H1 (cell line): ENCODE data around the gene RNF146. TPM values are rescaled to one million over a fixed set of nuclear protein-coding genes. Genes with fewer than 3 reads are reported as not detected.

ENCODE experiments used
- ATF2 ChIP-seq: IDR thresholded peaks from 2 replicates; pipeline ENCODE4 v1.6.1; 2012; ENCODE audit warnings: low read length, inconsistent platforms
- polyA plus RNA-seq, 7 experiments: library from polyadenylated mRNA; depleted of rRNA in 3 of 7; stranded (reverse) in 5 of 7; unstranded in 2 of 7; fragments of >200 nt in 5 of 7; fragments of 200-250 nt in 2 of 7; gene quantifications; 1 replicate in 5 of 7; 2 replicates in 1 of 7; 4 replicates in 1 of 7; pipeline versions ENCODE4 v1.2.1 to v1.2.3, GENCODE V29; 2011 to 2013; ENCODE audit warnings: missing spikeins in 2 of 7, mixed read lengths in 2 of 7
- total RNA-seq: library from RNA; stranded (reverse); fragmentation: NEBNext Ultra II Directional; extraction: Animal tissue kit (Norgen Biotek cat#: 25700); gene quantifications from 2 replicates; pipeline ENCODE4 v1.2.1, GENCODE V29; 2021
- TF ChIP-seq, protein P1 (sequence below): fragments of 300-600 bp; sonication (generic); IDR thresholded peaks from 2 replicates; pipeline ENCODE4 v1.7.1; 2012; ENCODE audit warnings: low read length, moderate library complexity, mild to moderate bottlenecking, inconsistent platforms; ENCODE audit not compliant: insufficient replicate concordance

RNF146 gene
- total and polyA plus RNA-seq, 2 of the 8 experiments (the other 6 are each of a cell fraction or from before 2014, with no cell fraction given): 16.1 to 30.8 TPM

DNA sequence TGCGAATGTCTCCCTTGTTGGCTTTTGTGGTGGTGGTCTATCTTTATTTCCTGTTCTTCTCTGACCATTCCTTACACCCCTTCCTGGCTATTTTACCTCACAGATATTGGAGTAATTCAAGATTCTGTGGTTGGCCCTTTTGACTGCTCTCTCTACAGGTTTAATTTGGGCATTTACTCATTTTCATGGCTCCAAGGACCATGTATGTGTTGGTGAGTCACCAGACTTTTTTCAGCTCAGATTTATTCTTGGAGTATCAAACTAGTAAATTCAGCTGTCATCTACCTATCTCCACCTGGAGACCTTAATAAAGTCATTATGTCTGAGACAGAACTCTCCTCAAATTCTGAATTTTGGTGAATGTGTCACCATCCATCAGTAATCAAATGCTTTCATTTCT is 15.5 kb downstream of the RNF146 start (continued):
- no peak for TF ChIP-seq ATF2
- TF ChIP-seq, protein P1, sequence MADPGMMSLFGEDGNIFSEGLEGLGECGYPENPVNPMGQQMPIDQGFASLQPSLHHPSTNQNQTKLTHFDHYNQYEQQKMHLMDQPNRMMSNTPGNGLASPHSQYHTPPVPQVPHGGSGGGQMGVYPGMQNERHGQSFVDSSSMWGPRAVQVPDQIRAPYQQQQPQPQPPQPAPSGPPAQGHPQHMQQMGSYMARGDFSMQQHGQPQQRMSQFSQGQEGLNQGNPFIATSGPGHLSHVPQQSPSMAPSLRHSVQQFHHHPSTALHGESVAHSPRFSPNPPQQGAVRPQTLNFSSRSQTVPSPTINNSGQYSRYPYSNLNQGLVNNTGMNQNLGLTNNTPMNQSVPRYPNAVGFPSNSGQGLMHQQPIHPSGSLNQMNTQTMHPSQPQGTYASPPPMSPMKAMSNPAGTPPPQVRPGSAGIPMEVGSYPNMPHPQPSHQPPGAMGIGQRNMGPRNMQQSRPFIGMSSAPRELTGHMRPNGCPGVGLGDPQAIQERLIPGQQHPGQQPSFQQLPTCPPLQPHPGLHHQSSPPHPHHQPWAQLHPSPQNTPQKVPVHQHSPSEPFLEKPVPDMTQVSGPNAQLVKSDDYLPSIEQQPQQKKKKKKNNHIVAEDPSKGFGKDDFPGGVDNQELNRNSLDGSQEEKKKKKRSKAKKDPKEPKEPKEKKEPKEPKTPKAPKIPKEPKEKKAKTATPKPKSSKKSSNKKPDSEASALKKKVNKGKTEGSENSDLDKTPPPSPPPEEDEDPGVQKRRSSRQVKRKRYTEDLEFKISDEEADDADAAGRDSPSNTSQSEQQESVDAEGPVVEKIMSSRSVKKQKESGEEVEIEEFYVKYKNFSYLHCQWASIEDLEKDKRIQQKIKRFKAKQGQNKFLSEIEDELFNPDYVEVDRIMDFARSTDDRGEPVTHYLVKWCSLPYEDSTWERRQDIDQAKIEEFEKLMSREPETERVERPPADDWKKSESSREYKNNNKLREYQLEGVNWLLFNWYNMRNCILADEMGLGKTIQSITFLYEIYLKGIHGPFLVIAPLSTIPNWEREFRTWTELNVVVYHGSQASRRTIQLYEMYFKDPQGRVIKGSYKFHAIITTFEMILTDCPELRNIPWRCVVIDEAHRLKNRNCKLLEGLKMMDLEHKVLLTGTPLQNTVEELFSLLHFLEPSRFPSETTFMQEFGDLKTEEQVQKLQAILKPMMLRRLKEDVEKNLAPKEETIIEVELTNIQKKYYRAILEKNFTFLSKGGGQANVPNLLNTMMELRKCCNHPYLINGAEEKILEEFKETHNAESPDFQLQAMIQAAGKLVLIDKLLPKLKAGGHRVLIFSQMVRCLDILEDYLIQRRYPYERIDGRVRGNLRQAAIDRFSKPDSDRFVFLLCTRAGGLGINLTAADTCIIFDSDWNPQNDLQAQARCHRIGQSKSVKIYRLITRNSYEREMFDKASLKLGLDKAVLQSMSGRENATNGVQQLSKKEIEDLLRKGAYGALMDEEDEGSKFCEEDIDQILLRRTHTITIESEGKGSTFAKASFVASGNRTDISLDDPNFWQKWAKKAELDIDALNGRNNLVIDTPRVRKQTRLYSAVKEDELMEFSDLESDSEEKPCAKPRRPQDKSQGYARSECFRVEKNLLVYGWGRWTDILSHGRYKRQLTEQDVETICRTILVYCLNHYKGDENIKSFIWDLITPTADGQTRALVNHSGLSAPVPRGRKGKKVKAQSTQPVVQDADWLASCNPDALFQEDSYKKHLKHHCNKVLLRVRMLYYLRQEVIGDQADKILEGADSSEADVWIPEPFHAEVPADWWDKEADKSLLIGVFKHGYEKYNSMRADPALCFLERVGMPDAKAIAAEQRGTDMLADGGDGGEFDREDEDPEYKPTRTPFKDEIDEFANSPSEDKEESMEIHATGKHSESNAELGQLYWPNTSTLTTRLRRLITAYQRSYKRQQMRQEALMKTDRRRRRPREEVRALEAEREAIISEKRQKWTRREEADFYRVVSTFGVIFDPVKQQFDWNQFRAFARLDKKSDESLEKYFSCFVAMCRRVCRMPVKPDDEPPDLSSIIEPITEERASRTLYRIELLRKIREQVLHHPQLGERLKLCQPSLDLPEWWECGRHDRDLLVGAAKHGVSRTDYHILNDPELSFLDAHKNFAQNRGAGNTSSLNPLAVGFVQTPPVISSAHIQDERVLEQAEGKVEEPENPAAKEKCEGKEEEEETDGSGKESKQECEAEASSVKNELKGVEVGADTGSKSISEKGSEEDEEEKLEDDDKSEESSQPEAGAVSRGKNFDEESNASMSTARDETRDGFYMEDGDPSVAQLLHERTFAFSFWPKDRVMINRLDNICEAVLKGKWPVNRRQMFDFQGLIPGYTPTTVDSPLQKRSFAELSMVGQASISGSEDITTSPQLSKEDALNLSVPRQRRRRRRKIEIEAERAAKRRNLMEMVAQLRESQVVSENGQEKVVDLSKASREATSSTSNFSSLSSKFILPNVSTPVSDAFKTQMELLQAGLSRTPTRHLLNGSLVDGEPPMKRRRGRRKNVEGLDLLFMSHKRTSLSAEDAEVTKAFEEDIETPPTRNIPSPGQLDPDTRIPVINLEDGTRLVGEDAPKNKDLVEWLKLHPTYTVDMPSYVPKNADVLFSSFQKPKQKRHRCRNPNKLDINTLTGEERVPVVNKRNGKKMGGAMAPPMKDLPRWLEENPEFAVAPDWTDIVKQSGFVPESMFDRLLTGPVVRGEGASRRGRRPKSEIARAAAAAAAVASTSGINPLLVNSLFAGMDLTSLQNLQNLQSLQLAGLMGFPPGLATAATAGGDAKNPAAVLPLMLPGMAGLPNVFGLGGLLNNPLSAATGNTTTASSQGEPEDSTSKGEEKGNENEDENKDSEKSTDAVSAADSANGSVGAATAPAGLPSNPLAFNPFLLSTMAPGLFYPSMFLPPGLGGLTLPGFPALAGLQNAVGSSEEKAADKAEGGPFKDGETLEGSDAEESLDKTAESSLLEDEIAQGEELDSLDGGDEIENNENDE: no peak
